A673 (cell line): Measurements from ENCODE around the gene BCL2L2.

Source experiments
- CTCF ChIP-seq: fragments of 300-800, 200-600 bp; sonication (generic); conservative IDR thresholded peaks from 2 replicates; pipeline ENCODE4 v1.5.1; 2017; ENCODE audit warnings: low read depth, mild to moderate bottlenecking, antibody characterized with exemption, low read length, moderate library complexity, mixed read lengths
- EZH2 ChIP-seq: fragments of 200-600 bp; sonication (generic); IDR thresholded peaks from 2 replicates; pipeline ENCODE4 v1.6.1; 2017; ENCODE audit warnings: borderline replicate concordance, low read depth, mild to moderate bottlenecking, mixed read lengths, antibody characterized with exemption, low read length; ENCODE audit not compliant: poor library complexity, severe bottlenecking

GRCh38 chr14:23321572-23322547 is 15.2 kb downstream of the BCL2L2 start:
- TF ChIP-seq CTCF, result no peak
- TF ChIP-seq EZH2, result no peak
